Measurements from ENCODE around the gene NR3C1. TPM values are rescaled to one million over a fixed set of nuclear protein-coding genes. Genes with fewer than 3 reads are reported as not detected.

The NR3C1 gene
- total RNA-seq, 1 experiment from 2014 or later, result 12.7 TPM

DNA sequence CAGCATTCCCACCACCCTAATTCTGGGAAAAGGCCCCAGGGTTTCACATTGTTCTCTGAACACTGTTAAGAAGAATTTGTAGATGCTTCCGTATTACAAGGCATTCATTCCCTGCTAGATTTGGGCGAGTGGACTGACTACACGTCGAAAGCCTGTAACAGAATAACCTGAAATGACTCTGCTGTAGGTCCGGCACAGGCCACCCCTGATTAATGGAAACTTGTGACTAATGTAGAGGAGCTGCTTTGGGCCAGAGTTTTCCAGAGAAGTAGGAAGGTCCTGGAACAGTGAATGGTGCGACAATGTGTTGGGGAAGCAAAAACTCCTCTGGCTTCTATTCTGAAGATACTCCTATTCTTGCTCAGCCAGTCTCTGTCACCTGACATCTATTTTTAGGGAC lies 87.6 kb downstream of the NR3C1 start:
- Histone ChIP-seq H3K27ac (ENCODE audit: low read depth, low read length, poor library complexity, severe bottlenecking) (no peak overlapping the region), H3K27me3 (replicated peaks; ENCODE audit: insufficient read depth, low read depth, low read length, poor library complexity) (no peaks in the 10 kb centered on the region), H3K36me3 (ENCODE audit: insufficient read depth, low read length, poor library complexity, severe bottlenecking) (no peaks in the 10 kb centered on the region), H3K4me1 (ENCODE audit: insufficient read depth, low read length, poor library complexity, severe bottlenecking) (no peaks in the 10 kb centered on the region), H3K4me3 (ENCODE audit: low read depth, low read length, poor library complexity, severe bottlenecking) (no peak overlapping the region), H3K9me3 (ENCODE audit: low read depth, low read length, poor library complexity, severe bottlenecking) (no peaks in the 10 kb centered on the region)
- intact Hi-C loops (cut with micrococcal nuclease; ENCODE audit: unreplicated experiment), result no loop called here
- DNase-seq (ENCODE audit: low spot score), result no peak
- no TSS peak for BruUV-seq (replicated peaks)
- TF ChIP-seq, protein P1, sequence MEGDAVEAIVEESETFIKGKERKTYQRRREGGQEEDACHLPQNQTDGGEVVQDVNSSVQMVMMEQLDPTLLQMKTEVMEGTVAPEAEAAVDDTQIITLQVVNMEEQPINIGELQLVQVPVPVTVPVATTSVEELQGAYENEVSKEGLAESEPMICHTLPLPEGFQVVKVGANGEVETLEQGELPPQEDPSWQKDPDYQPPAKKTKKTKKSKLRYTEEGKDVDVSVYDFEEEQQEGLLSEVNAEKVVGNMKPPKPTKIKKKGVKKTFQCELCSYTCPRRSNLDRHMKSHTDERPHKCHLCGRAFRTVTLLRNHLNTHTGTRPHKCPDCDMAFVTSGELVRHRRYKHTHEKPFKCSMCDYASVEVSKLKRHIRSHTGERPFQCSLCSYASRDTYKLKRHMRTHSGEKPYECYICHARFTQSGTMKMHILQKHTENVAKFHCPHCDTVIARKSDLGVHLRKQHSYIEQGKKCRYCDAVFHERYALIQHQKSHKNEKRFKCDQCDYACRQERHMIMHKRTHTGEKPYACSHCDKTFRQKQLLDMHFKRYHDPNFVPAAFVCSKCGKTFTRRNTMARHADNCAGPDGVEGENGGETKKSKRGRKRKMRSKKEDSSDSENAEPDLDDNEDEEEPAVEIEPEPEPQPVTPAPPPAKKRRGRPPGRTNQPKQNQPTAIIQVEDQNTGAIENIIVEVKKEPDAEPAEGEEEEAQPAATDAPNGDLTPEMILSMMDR (conservative IDR thresholded peaks at IDR 0.05; ENCODE audit: low read depth, low read length), result no peak
- no peak for TF ChIP-seq EZH2 (IDR thresholded peaks at IDR 0.05; ENCODE audit: borderline replicate concordance, low read depth, low read length, poor library complexity, severe bottlenecking)
- POLR2A ChIA-PET (ENCODE audit: low non-redundant PET), result no interaction called here
- CTCF ChIA-PET, result no interaction called here

DNA sequence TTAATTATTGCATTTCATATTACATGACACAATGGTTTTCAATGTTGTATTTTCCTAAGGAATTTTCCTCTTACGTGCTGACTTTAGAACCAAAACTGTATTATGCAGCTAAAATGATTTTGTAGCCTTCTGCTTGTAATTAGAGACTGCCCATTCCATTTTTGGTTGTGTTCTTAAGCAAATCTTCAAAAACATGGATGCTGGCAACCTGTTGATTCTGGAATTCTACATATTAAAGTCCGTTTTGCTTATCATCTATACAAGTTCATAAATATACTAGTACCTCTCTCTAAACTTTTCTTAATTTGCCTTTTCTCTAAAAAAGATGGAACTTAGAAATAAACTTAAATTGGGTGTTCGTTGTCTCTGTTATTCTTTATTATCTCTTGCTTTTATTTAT lies 88.3 kb downstream of the NR3C1 start:
- Histone ChIP-seq H3K4me1 (ENCODE audit: insufficient read depth, low read length, poor library complexity, severe bottlenecking) (no peaks in the 10 kb centered on the region), H3K27me3 (replicated peaks; ENCODE audit: insufficient read depth, low read depth, low read length, poor library complexity) (no peaks in the 10 kb centered on the region), H3K27ac (ENCODE audit: low read depth, low read length, poor library complexity, severe bottlenecking) (no peak overlapping the region), H3K4me3 (ENCODE audit: low read depth, low read length, poor library complexity, severe bottlenecking) (no peak overlapping the region), H3K9me3 (ENCODE audit: low read depth, low read length, poor library complexity, severe bottlenecking) (no peaks in the 10 kb centered on the region), H3K36me3 (ENCODE audit: insufficient read depth, low read length, poor library complexity, severe bottlenecking) (no peaks in the 10 kb centered on the region)
- BruUV-seq (replicated peaks), result no TSS peak
- intact Hi-C loops (cut with micrococcal nuclease; ENCODE audit: unreplicated experiment), result no loop called here
- no peak for DNase-seq (ENCODE audit: low spot score)
- ChIA-PET CTCF (no interaction called here), POLR2A (ENCODE audit: low non-redundant PET) (no interaction called here)
- no peak for TF ChIP-seq EZH2 (IDR thresholded peaks at IDR 0.05; ENCODE audit: borderline replicate concordance, low read depth, low read length, poor library complexity, severe bottlenecking)
- TF ChIP-seq, protein P1 (conservative IDR thresholded peaks at IDR 0.05; ENCODE audit: low read depth, low read length), result no peak

- Histone ChIP-seq H3K36me3 (ENCODE audit: insufficient read depth, low read length, poor library complexity, severe bottlenecking) (no peaks in the 10 kb centered on the region), H3K4me1 (ENCODE audit: insufficient read depth, low read length, poor library complexity, severe bottlenecking) (no peaks in the 10 kb centered on the region), H3K4me3 (ENCODE audit: low read depth, low read length, poor library complexity, severe bottlenecking) (no peak overlapping the region), H3K9me3 (ENCODE audit: low read depth, low read length, poor library complexity, severe bottlenecking) (no peaks in the 10 kb centered on the region), H3K27ac (ENCODE audit: low read depth, low read length, poor library complexity, severe bottlenecking) (no peak overlapping the region), H3K27me3 (replicated peaks; ENCODE audit: insufficient read depth, low read depth, low read length, poor library complexity) (no peaks in the 10 kb centered on the region)
- CTCF ChIA-PET, result no interaction called here
- intact Hi-C loops (cut with micrococcal nuclease; ENCODE audit: unreplicated experiment), result no loop called here
- DNase-seq (ENCODE audit: low spot score), result peak; percentile 6
- BruUV-seq (replicated peaks), result no TSS peak
- POLR2A ChIA-PET (ENCODE audit: low non-redundant PET), result no interaction called here
- TF ChIP-seq EZH2 (IDR thresholded peaks at IDR 0.05; ENCODE audit: borderline replicate concordance, low read depth, low read length, poor library complexity, severe bottlenecking), result no peak
- TF ChIP-seq, protein P1 (conservative IDR thresholded peaks at IDR 0.05; ENCODE audit: low read depth, low read length), result no peak
Measured at GRCh38 chr5:143314659-143315058, 88.8 kb downstream of the NR3C1 start.

All from A673 (cell line).